Left lung (tissue), 10 donors: ENCODE results near the gene CLEC3B. TPM values are rescaled to one million over a fixed set of nuclear protein-coding genes. Genes with fewer than 3 reads are reported as not detected.
A peak's percentile ranks its signal among the peaks of the same experiment; 100 is the strongest.

Experiments used
- ATAC-seq: fragments of 200-7000 bp; cut with Tn5 transposase; one replicate; pipeline ENCODE4 v1.9.1; 2020; ENCODE audit warnings: moderate library complexity
- DNase-seq, 4 donors: peaks; one replicate each; pipeline ENCODE4 v3.0.0-alpha.2; 2013 to 2020
- H3K27ac ChIP-seq, 2 donors: fragments of 200-600 bp; sonication (generic) in 1 of 2; one replicate each; pipeline versions ENCODE4 v1.5.0 to v1.8.0; 2020 to 2021
- H3K27me3 ChIP-seq, 2 donors: fragments of 200-600 bp; sonication (generic) in 1 of 2; one replicate each; pipeline versions ENCODE4 v1.5.0 to v1.8.0; 2020 to 2021
- H3K36me3 ChIP-seq, 2 donors: fragments of 200-600 bp; sonication (generic) in 1 of 2; one replicate each; pipeline versions ENCODE4 v1.5.0 to v1.8.0; 2020 to 2021
- H3K4me1 ChIP-seq, 2 donors: fragments of 200-600 bp; one replicate each; pipeline ENCODE4 v1.8.0; 2021
- H3K4me3 ChIP-seq, 2 donors: fragments of 200-600 bp; sonication (generic) in 1 of 2; one replicate each; pipeline versions ENCODE4 v1.5.0 to v1.8.0; 2020 to 2021; ENCODE audit warnings: mild to moderate bottlenecking in 1 of 2
- H3K9me3 ChIP-seq, 2 donors: fragments of 200-600 bp; sonication (generic) in 1 of 2; one replicate each; pipeline versions ENCODE4 v1.5.0 to v1.8.0; 2020 to 2021
- intact Hi-C, 2 donors: fragments of 100-400 bp; cut with DNase I; formaldehyde crosslinking; loops; one replicate each; pipeline versions ENCODE4 v1.11.2 to v1.14.2; 2022
- polyA plus RNA-seq, 6 donors: library from polyadenylated mRNA; unstranded; fragments of 120-200 nt; gene quantifications; one replicate each; pipeline ENCODE4 v1.2.1, GENCODE V29; 2013; ENCODE audit not compliant: insufficient read length in 6 of 6
- total RNA-seq, 2 donors: library from RNA; stranded (reverse); fragmentation: NEBNext Ultra II Directional; extraction: Animal tissue kit (Norgen Biotek cat#: 25700); gene quantifications; one replicate each; pipeline ENCODE4 v1.2.1, GENCODE V29; 2021
- TF ChIP-seq, protein P1 (sequence below), 2 donors: fragments of 200-600 bp; sonication (generic) in 1 of 2; IDR thresholded peaks; one replicate each; pipeline versions ENCODE4 v1.5.0 to v1.8.0; 2021; ENCODE audit warnings: antibody characterized with exemption in 2 of 2
- donor health status: DM: no; HTN: yes; CAD: no.
- donor health status: DM: no; HTN: no; CAD: no.

CLEC3B gene
- total and polyA plus RNA-seq, 8 donors, result 74.0 to 177 (median 104) TPM

DNA sequence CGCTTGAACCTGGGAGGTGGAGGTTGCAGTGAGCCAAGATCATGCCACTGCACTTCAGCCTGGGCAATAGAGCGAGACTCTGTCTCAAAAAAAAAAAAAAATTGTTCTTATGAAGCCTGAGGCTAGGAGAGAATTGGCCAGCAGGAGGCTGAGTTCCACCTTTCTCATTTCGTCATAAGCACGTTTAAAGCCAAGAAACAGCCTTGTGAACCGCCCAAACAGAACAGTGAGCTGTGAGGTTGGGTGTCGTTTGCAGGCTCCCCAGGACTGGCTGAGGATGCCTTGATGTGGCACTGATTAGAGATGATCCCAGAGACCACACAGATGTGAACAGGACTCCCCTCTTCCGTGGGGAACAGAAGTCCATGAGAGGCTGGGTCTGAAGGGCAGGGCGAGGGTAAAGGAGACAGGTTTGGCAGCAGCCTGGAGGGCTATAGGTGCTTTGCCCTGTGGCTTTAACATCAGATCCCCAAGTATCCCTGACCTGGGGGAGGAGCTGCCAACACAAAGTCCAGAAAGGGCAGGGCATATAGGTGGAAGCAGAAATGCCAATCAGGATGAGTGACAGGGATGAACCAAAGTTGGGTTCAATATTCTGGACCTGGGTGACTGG lies 52.9 kb downstream of the CLEC3B start:
- DNase-seq (no peak), ATAC-seq (no peak)
- Histone ChIP-seq H3K27me3 (no peaks in the 10 kb centered on the region), H3K4me3 (no peak overlapping the region), H3K36me3 (no peaks in the 10 kb centered on the region), H3K9me3 (no peaks in the 10 kb centered on the region), H3K4me1 (no peaks in the 10 kb centered on the region), H3K27ac (no peak overlapping the region)
- intact Hi-C loops, result no loop called here
- TF ChIP-seq, protein P1, sequence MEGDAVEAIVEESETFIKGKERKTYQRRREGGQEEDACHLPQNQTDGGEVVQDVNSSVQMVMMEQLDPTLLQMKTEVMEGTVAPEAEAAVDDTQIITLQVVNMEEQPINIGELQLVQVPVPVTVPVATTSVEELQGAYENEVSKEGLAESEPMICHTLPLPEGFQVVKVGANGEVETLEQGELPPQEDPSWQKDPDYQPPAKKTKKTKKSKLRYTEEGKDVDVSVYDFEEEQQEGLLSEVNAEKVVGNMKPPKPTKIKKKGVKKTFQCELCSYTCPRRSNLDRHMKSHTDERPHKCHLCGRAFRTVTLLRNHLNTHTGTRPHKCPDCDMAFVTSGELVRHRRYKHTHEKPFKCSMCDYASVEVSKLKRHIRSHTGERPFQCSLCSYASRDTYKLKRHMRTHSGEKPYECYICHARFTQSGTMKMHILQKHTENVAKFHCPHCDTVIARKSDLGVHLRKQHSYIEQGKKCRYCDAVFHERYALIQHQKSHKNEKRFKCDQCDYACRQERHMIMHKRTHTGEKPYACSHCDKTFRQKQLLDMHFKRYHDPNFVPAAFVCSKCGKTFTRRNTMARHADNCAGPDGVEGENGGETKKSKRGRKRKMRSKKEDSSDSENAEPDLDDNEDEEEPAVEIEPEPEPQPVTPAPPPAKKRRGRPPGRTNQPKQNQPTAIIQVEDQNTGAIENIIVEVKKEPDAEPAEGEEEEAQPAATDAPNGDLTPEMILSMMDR (IDR thresholded peaks at IDR 0.05), result no peak

DNA sequence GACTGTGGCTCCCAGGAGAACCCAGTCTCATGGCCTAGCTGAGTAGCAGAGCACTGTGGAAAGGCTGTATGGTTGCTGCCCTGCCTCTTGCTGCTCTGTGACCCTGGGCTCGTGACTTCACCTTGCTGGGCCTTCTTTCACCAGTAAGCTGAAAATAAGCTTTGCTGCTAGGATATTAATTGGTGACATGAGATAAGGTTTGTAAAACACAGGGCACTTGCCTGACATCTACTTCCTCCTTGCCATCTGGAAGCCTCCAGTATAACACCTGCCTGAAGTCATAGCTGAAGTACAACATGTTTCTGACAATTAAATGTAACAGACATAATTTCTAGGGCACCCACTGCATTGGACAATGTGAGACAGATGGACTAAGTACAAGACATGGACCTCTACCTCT lies 53.6 kb downstream of the CLEC3B start:
- no peak for DNase-seq
- no peaks in the 10 kb centered on the region for H3K36me3 ChIP-seq
- H3K4me3 ChIP-seq, result no peak overlapping the region
- TF ChIP-seq, protein P1 (IDR thresholded peaks at IDR 0.05), result no peak
- no peaks in the 10 kb centered on the region for H3K4me1 ChIP-seq
- H3K27ac ChIP-seq, result no peak overlapping the region
- no peak for ATAC-seq
- no peaks in the 10 kb centered on the region for H3K27me3 ChIP-seq
- intact Hi-C loops, result no loop called here
- no peaks in the 10 kb centered on the region for H3K9me3 ChIP-seq

DNA sequence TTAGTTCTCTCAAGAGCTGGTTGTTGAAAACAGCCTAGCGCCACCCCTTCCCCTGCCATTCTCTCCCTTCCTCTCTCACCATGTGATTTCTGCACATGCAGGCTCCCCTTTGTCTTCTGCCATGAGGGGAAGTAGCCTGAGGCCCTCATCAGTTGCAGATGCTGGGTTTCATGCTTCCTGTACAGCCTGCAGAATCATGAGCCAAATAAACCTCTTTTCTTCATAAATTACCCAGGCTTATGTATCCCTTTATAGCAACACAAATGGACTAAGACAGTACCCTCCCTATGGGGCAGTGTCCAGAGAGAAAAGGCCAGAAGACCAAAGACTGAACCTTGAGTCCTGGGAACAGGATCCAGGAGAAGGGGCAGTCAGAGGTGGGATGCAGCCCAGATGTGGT lies 54.7 kb downstream of the CLEC3B start:
- H3K4me3 ChIP-seq, result no peak overlapping the region
- intact Hi-C loops, result no loop called here
- no peaks in the 10 kb centered on the region for H3K4me1 ChIP-seq
- TF ChIP-seq, protein P1 (IDR thresholded peaks at IDR 0.05), result no peak
- no peaks in the 10 kb centered on the region for H3K27me3 ChIP-seq
- H3K27ac ChIP-seq, result no peak overlapping the region
- no peaks in the 10 kb centered on the region for H3K36me3 ChIP-seq
- ATAC-seq, result peak; percentile 15
- no peak for DNase-seq
- no peaks in the 10 kb centered on the region for H3K9me3 ChIP-seq

DNA sequence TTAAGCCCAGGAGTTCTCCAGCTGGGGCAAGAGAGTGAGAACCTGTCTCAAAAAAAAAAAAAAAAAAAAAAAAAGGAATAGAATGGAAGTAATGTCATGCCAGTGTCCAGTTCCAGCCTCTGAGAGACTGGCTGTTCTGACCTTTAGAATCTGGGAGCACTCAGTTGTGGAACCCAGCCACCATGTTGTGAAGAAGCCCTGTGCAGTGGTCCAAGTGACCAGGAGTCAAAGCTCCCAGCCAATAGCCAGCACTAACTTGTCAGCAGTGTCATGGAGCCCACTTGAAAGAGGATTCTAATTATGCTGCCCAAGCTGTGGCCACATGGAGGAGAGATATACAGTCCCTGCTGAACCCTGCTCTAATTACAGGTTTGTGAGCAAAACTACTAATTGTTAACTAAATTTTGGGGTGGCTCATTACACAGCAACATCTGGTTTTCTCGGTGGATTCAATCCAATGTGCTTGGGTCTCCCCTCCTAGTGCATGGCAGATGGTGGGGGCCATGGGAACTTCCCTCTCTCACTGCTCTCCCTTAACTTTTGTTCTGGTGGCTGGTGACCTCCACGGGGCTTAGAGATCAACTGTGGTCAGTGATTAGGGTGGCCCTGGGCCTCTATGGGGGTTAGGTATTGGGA lies 55.5 kb downstream of the CLEC3B start:
- Histone ChIP-seq H3K4me3 (no peak overlapping the region), H3K27me3 (no peaks in the 10 kb centered on the region), H3K27ac (no peak overlapping the region), H3K36me3 (peaks cover 0 to 4% of the 10 kb centered on the region in 2 donors), H3K4me1 (no peaks in the 10 kb centered on the region), H3K9me3 (no peaks in the 10 kb centered on the region)
- DNase-seq (no peak), ATAC-seq (no peak)
- intact Hi-C loops, result no loop called here
- TF ChIP-seq, protein P1 (IDR thresholded peaks at IDR 0.05), result no peak

DNA sequence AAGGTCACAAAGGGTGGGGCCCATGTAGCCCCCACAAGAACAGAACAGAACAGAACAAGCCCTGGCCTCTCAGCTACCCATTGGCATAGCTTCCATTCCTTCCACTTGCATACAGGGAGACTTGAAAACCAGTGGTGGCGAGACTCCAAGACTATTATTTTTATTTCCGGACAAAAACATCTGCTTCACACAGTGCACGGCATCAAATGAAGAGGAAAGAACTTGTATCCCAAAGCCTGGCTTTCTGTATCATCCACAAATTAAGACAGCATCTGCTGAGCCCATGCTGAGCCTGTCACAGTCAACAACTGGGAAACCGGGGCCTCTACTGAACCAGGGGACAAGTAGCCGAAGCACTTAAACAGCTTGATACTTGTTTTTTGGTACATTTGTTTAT lies 56.0 kb downstream of the CLEC3B start:
- ATAC-seq (no peak), DNase-seq (no peak)
- Histone ChIP-seq H3K4me3 (no peak overlapping the region), H3K27me3 (no peaks in the 10 kb centered on the region), H3K4me1 (no peaks in the 10 kb centered on the region), H3K27ac (no peak overlapping the region), H3K36me3 (peaks cover 0 to 4% of the 10 kb centered on the region in 2 donors), H3K9me3 (no peaks in the 10 kb centered on the region)
- TF ChIP-seq, protein P1 (IDR thresholded peaks at IDR 0.05), result no peak
- intact Hi-C loops, result no loop called here
